HepG2 (cell line): ENCODE measurements around the gene PTPRM. TPM values are rescaled to one million over a fixed set of nuclear protein-coding genes. Genes with fewer than 3 reads are reported as not detected.

ENCODE experiments used
- ARNTL ChIP-seq: sonication (generic); formaldehyde crosslinking; IDR thresholded peaks from 2 replicates; pipeline ENCODE4 v1.4.0; 2020; ENCODE audit warnings: mild to moderate bottlenecking, missing genetic modification reagents
- HIVEP1 ChIP-seq: sonication (generic); formaldehyde crosslinking; IDR thresholded peaks from 2 replicates; pipeline ENCODE4 v1.4.0; 2020; ENCODE audit warnings: mild to moderate bottlenecking, missing genetic modification reagents
- NFAT5 ChIP-seq: sonication (generic); formaldehyde crosslinking; IDR thresholded peaks from 2 replicates; pipeline ENCODE4 v1.4.0; 2020; ENCODE audit warnings: missing genetic modification reagents
- PRDM15 ChIP-seq: sonication (generic); formaldehyde crosslinking; IDR thresholded peaks from 2 replicates; pipeline ENCODE4 v1.4.0; 2020; ENCODE audit warnings: missing genetic modification reagents
- RBAK ChIP-seq: sonication (generic); formaldehyde crosslinking; IDR thresholded peaks from 2 replicates; pipeline ENCODE4 v1.5.1; 2020; ENCODE audit warnings: mild to moderate bottlenecking, missing genetic modification reagents
- SNAPC4 ChIP-seq: sonication (generic); formaldehyde crosslinking; IDR thresholded peaks from 2 replicates; pipeline ENCODE4 v1.4.0; 2020; ENCODE audit warnings: mild to moderate bottlenecking, missing genetic modification reagents
- SRSF4 ChIP-seq: fragments of 200-400 bp; formaldehyde crosslinking; IDR thresholded peaks from one replicate; pipeline ENCODE4 v1.6.1; 2018; ENCODE audit warnings: mild to moderate bottlenecking, low read depth, low read length, moderate library complexity; ENCODE audit not compliant: poor library complexity, severe bottlenecking
- U2AF2 ChIP-seq: fragments of 200-400 bp; formaldehyde crosslinking; IDR thresholded peaks from 2 replicates; pipeline ENCODE4 v1.6.1; 2017; ENCODE audit warnings: low read depth, mild to moderate bottlenecking, low read length
- ZBTB42 ChIP-seq: sonication (generic); formaldehyde crosslinking; IDR thresholded peaks from 2 replicates; pipeline ENCODE4 v1.5.0; 2020; ENCODE audit warnings: mild to moderate bottlenecking, missing genetic modification reagents
- ZNF207 ChIP-seq: fragments of 450-650 bp; IDR thresholded peaks from 2 replicates; pipeline ENCODE4 v1.6.1; 2016; ENCODE audit warnings: antibody characterized with exemption, borderline replicate concordance
- ZNF446 ChIP-seq: sonication (generic); formaldehyde crosslinking; IDR thresholded peaks from 2 replicates; pipeline ENCODE4 v1.5.0; 2020; ENCODE audit warnings: mild to moderate bottlenecking, missing genetic modification reagents
- ZNF724P ChIP-seq: sonication (generic); formaldehyde crosslinking; IDR thresholded peaks from 2 replicates; pipeline ENCODE4 v1.8.0; 2022; ENCODE audit warnings: missing genetic modification reagents, borderline replicate concordance
- ZNF761 ChIP-seq: sonication (generic); formaldehyde crosslinking; conservative IDR thresholded peaks from 2 replicates; pipeline ENCODE4 v1.4.0; 2020; ENCODE audit warnings: mild to moderate bottlenecking, missing genetic modification reagents
- ZUFSP ChIP-seq: sonication (generic); formaldehyde crosslinking; IDR thresholded peaks from 2 replicates; pipeline ENCODE4 v1.9.0; 2021; ENCODE audit warnings: missing genetic modification reagents, mild to moderate bottlenecking, borderline replicate concordance
- polyA plus RNA-seq, 8 experiments: library from polyadenylated mRNA; depleted of rRNA in 3 of 8; stranded (reverse) in 7 of 8; unstranded in 1 of 8; fragments of >200 nt; fragmentation: Illumina TruSeq in 4 of 8; extraction: Trizol in 4 of 8; gene quantifications; 2 replicates each; pipeline versions ENCODE4 v1.2.1 to v1.2.3, GENCODE V29; 2011 to 2016; ENCODE audit warnings: low read depth in 4 of 8, missing spikeins in 1 of 8, mixed read lengths in 1 of 8; ENCODE audit not compliant: insufficient read depth in 1 of 8
- total RNA-seq, 5 experiments: library from RNA; depleted of rRNA; stranded (reverse); fragments of >200 nt; fragmentation: Illumina TruSeq; extraction: Trizol; gene quantifications; 2 replicates each; pipeline ENCODE4 v1.2.3, GENCODE V29; 2016; ENCODE audit warnings: low read depth in 1 of 5

Gene PTPRM
- total and polyA plus RNA-seq, 2 of the 13 experiments (the other 11 are each of a cell fraction or from before 2014, with no cell fraction given): 12.6 to 108 TPM

GRCh38 chr18:7568426-7568825 lies 1.3 kb downstream of the PTPRM start (continued):
- TF ChIP-seq ZUFSP (CRISPR knock-in tag) (no peak), ZBTB42 (CRISPR knock-in tag) (no peak), ZNF207 (no peak), HIVEP1 (CRISPR knock-in tag) (no peak), ZNF724P (no peak), PRDM15 (CRISPR knock-in tag) (no peak), SNAPC4 (CRISPR knock-in tag) (no peak), U2AF2 (no peak), SRSF4 (no peak), NFAT5 (CRISPR knock-in tag) (no peak), ZNF446 (CRISPR knock-in tag) (no peak), ARNTL (CRISPR knock-in tag) (no peak), RBAK (CRISPR knock-in tag) (no peak), ZNF761 (no peak)
